MM.1S (cell line): Measurements from ENCODE around the gene RPL12.

Source experiments
- DNase-seq: peaks from one replicate; pipeline ENCODE4 v3.0.0-alpha.2; 2015
- H2AFZ ChIP-seq: fragments of 300-600 bp; sonication (generic); 2 replicates; pipeline ENCODE4 v1.6.0; 2016; ENCODE audit warnings: antibody characterized with exemption, low read length
- H3F3A ChIP-seq: fragments of 300-600 bp; sonication (generic); 2 replicates; pipeline ENCODE4 v1.6.1; 2016; ENCODE audit warnings: mild to moderate bottlenecking, antibody characterized with exemption, low read length, moderate library complexity, mixed read lengths; ENCODE audit not compliant: insufficient read depth
- H3K27ac ChIP-seq: fragments of 300-600 bp; sonication (generic); 2 replicates; pipeline ENCODE4 v1.5.1; 2016; ENCODE audit warnings: mild to moderate bottlenecking, low read length
- H3K27me3 ChIP-seq: fragments of 300-600 bp; sonication (generic); replicated peaks from 2 replicates; pipeline ENCODE4 v1.6.0; 2016; ENCODE audit warnings: low read length; ENCODE audit not compliant: insufficient read depth
- H3K36me3 ChIP-seq: fragments of 300-600 bp; sonication (generic); replicated peaks from 2 replicates; pipeline ENCODE4 v1.6.1; 2016; ENCODE audit warnings: mild to moderate bottlenecking, low read length, mixed read lengths; ENCODE audit not compliant: insufficient read depth
- H3K4me1 ChIP-seq: fragments of 300-600 bp; sonication (generic); 2 replicates; pipeline ENCODE4 v1.6.1; 2016; ENCODE audit warnings: low read length, mixed read lengths
- H3K4me2 ChIP-seq: fragments of 300-600 bp; sonication (generic); 2 replicates; pipeline ENCODE4 v1.6.0; 2016; ENCODE audit warnings: low read depth, low read length
- H3K4me3 ChIP-seq: fragments of 300-600 bp; sonication (generic); 2 replicates; pipeline ENCODE4 v1.5.1; 2016; ENCODE audit warnings: low read length, mixed read lengths
- H3K79me2 ChIP-seq: fragments of 300-600 bp; sonication (generic); 2 replicates; pipeline ENCODE4 v1.6.1; 2016; ENCODE audit warnings: mixed run types, low read length, mixed read lengths
- H3K9ac ChIP-seq: fragments of 300-600 bp; sonication (generic); 2 replicates; pipeline ENCODE4 v1.6.1; 2016; ENCODE audit warnings: low read length, mixed read lengths
- H3K9me2 ChIP-seq: fragments of 300-600 bp; sonication (generic); replicated peaks from 2 replicates; pipeline ENCODE4 v1.6.1; 2016; ENCODE audit warnings: mild to moderate bottlenecking, low read length, mixed read lengths; ENCODE audit not compliant: insufficient read depth
- H3K9me3 ChIP-seq: fragments of 300-600 bp; sonication (generic); replicated peaks from 2 replicates; pipeline ENCODE4 v1.6.1; 2016; ENCODE audit warnings: mild to moderate bottlenecking, low read length, mixed read lengths; ENCODE audit not compliant: insufficient read depth
- H4K20me1 ChIP-seq: fragments of 300-600 bp; sonication (generic); 2 replicates; pipeline ENCODE4 v1.6.1; 2016; ENCODE audit warnings: mild to moderate bottlenecking, low read length, moderate library complexity, mixed read lengths; ENCODE audit not compliant: insufficient read depth
- CTCF ChIP-seq: fragments of 300-600 bp; sonication (generic); IDR thresholded peaks from 2 replicates; pipeline ENCODE4 v1.5.1; 2016; ENCODE audit warnings: antibody characterized with exemption, low read length, mixed read lengths
- EZH2 ChIP-seq: fragments of 300-600 bp; sonication (generic); optimal IDR thresholded peaks from 2 replicates; pipeline ENCODE3; 2017; ENCODE audit warnings: low read depth, mild to moderate bottlenecking, antibody characterized with exemption, low read length, mixed read lengths
- EZH2phosphoT487 ChIP-seq: fragments of 300-600 bp; sonication (generic); IDR thresholded peaks from 2 replicates; pipeline ENCODE4 v1.6.1; 2018; ENCODE audit warnings: antibody characterized with exemption, low read length

RPL12 gene

GRCh38 chr9:127491516-127491915 is 40.3 kb upstream of the RPL12 start:
- Histone ChIP-seq H3K4me3 (no peak overlapping the region), H3K9me3 (no peaks in the 10 kb centered on the region), H4K20me1 (no peaks in the 10 kb centered on the region), H3K79me2 (no peaks in the 10 kb centered on the region), H2AFZ (no peak overlapping the region), H3K27ac (no peak overlapping the region), H3K9me2 (no peaks in the 10 kb centered on the region), H3K27me3 (no peaks in the 10 kb centered on the region), H3K36me3 (no peaks in the 10 kb centered on the region), H3K4me2 (no peak overlapping the region), H3K9ac (no peak overlapping the region), H3K4me1 (no peaks in the 10 kb centered on the region), H3F3A (no peaks in the 10 kb centered on the region)
- no peak for DNase-seq
- TF ChIP-seq CTCF, result no peak
- no peak for TF ChIP-seq EZH2
- TF ChIP-seq EZH2phosphoT487, result no peak

- Histone ChIP-seq H3K36me3 (no peaks in the 10 kb centered on the region), H3K27me3 (no peaks in the 10 kb centered on the region), H2AFZ (no peak overlapping the region), H3K9me3 (no peaks in the 10 kb centered on the region), H3K79me2 (no peaks in the 10 kb centered on the region), H3K4me3 (no peak overlapping the region), H3F3A (no peaks in the 10 kb centered on the region), H3K9me2 (no peaks in the 10 kb centered on the region), H4K20me1 (no peaks in the 10 kb centered on the region), H3K9ac (no peak overlapping the region), H3K4me1 (no peaks in the 10 kb centered on the region), H3K27ac (no peak overlapping the region), H3K4me2 (no peak overlapping the region)
- no peak for DNase-seq
- no peak for TF ChIP-seq EZH2phosphoT487
Measured at GRCh38 chr9:127490535-127491230, 39.5 kb upstream of the RPL12 start.

- DNase-seq, result no peak
- TF ChIP-seq EZH2phosphoT487 (no peak), CTCF (no peak)
- no peaks in the 10 kb centered on the region for H3F3A ChIP-seq
- no peaks in the 10 kb centered on the region for H3K36me3 ChIP-seq
- no peaks in the 10 kb centered on the region for H3K9me3 ChIP-seq
- H2AFZ ChIP-seq, result no peak overlapping the region
- no peaks in the 10 kb centered on the region for H3K79me2 ChIP-seq
- H3K27ac ChIP-seq, result no peak overlapping the region
- no peaks in the 10 kb centered on the region for H3K27me3 ChIP-seq
- H3K4me2 ChIP-seq, result no peak overlapping the region
- no peaks in the 10 kb centered on the region for H4K20me1 ChIP-seq
- H3K4me3 ChIP-seq, result no peak overlapping the region
- H3K4me1 ChIP-seq, result no peaks in the 10 kb centered on the region
- no peaks in the 10 kb centered on the region for H3K9me2 ChIP-seq
- H3K9ac ChIP-seq, result no peak overlapping the region
Measured at GRCh38 chr9:127489471-127490115, 38.4 kb upstream of the RPL12 start.

GRCh38 chr9:127488946-127489345 is 37.7 kb upstream of the RPL12 start:
- TF ChIP-seq EZH2phosphoT487 (no peak), CTCF (no peak), EZH2 (no peak)
- H3K9ac ChIP-seq, result no peak overlapping the region
- no peak for DNase-seq
- H3K4me2 ChIP-seq, result no peak overlapping the region
- H3K9me2 ChIP-seq, result no peaks in the 10 kb centered on the region
- H3K27me3 ChIP-seq, result no peaks in the 10 kb centered on the region
- no peaks in the 10 kb centered on the region for H4K20me1 ChIP-seq
- H3K4me3 ChIP-seq, result no peak overlapping the region
- H3K27ac ChIP-seq, result no peak overlapping the region
- H3F3A ChIP-seq, result no peaks in the 10 kb centered on the region
- no peaks in the 10 kb centered on the region for H3K9me3 ChIP-seq
- no peak overlapping the region for H2AFZ ChIP-seq
- no peaks in the 10 kb centered on the region for H3K79me2 ChIP-seq
- no peaks in the 10 kb centered on the region for H3K36me3 ChIP-seq
- H3K4me1 ChIP-seq, result no peaks in the 10 kb centered on the region
